CD8-positive, alpha-beta memory T cell (primary cell): Measurements from ENCODE around the gene TMEM184C. TPM values are rescaled to one million over a fixed set of nuclear protein-coding genes. Genes with fewer than 3 reads are reported as not detected.

ENCODE experiments used
- CTCF ChIA-PET: fragments of 350-600 bp; sonication (Branson Sonifier 250); formaldehyde crosslinking; loops from one replicate; lab custom pipeline; 2021; ENCODE audit warnings: antibody characterized with exemption; lab: Charles Lee
- POLR2A ChIA-PET: fragments of 350-600 bp; sonication (Branson Sonifier 250); formaldehyde crosslinking; loops from one replicate; lab custom pipeline; 2021; ENCODE audit warnings: antibody characterized with exemption; lab: Charles Lee
- DNase-seq, 5 donors: peaks; one replicate each; pipeline versions ENCODE4 v3.0.0 to v3.0.0-alpha.2; 2020 to 2022; ENCODE audit warnings: mixed read lengths in 1 of 5
- H3K27ac ChIP-seq: one replicate; pipeline ENCODE4 v1.7.0; 2013; ENCODE audit warnings: low read depth, mild to moderate bottlenecking, low read length, moderate library complexity
- H3K27me3 ChIP-seq: 2 replicates; pipeline ENCODE4 v1.7.0; 2013; ENCODE audit warnings: low read length, mild to moderate bottlenecking; ENCODE audit not compliant: insufficient read depth, poor library complexity, severe bottlenecking
- H3K36me3 ChIP-seq: 2 replicates; pipeline ENCODE4 v1.7.0; 2013; ENCODE audit warnings: mild to moderate bottlenecking, low read length, moderate library complexity; ENCODE audit not compliant: insufficient read depth
- H3K4me1 ChIP-seq: 2 replicates; pipeline ENCODE4 v1.7.0; 2013; ENCODE audit warnings: mild to moderate bottlenecking, low read length, moderate library complexity; ENCODE audit not compliant: insufficient read depth
- H3K4me3 ChIP-seq: 2 replicates; pipeline ENCODE4 v1.7.0; 2013; ENCODE audit warnings: mild to moderate bottlenecking, low read length
- H3K9me3 ChIP-seq: 2 replicates; pipeline ENCODE4 v1.7.0; 2013; ENCODE audit warnings: mild to moderate bottlenecking, low read length
- H3K27ac Mint-ChIP-seq, 8 donors: one replicate each; pipeline ENCODE4 v1.8.0; 2020 to 2021; ENCODE audit warnings: mixed read lengths in 8 of 8, mild to moderate bottlenecking in 6 of 8, inconsistent platforms in 3 of 8, moderate library complexity in 3 of 8
- H3K27me3 Mint-ChIP-seq, 2 donors: one replicate each; pipeline ENCODE4 v1.8.0; 2020 to 2021; ENCODE audit warnings: mixed read lengths in 2 of 2, mild to moderate bottlenecking in 1 of 2, moderate library complexity in 1 of 2
- H3K36me3 Mint-ChIP-seq, 3 donors: one replicate each; pipeline ENCODE4 v1.8.0; 2020 to 2021; ENCODE audit warnings: mixed read lengths in 3 of 3, inconsistent platforms in 1 of 3, mild to moderate bottlenecking in 1 of 3
- H3K4me1 Mint-ChIP-seq, 3 donors: one replicate each; pipeline ENCODE4 v1.8.0; 2020 to 2021; ENCODE audit warnings: mixed read lengths in 3 of 3, inconsistent platforms in 1 of 3, mild to moderate bottlenecking in 1 of 3
- H3K4me3 Mint-ChIP-seq, 7 donors: one replicate each; pipeline ENCODE4 v1.8.0; 2020 to 2021; ENCODE audit warnings: mixed read lengths in 7 of 7, mild to moderate bottlenecking in 6 of 7, moderate library complexity in 4 of 7, inconsistent platforms in 2 of 7
- H3K9me3 Mint-ChIP-seq, 5 donors: one replicate each; pipeline ENCODE4 v1.8.0; 2020 to 2022; ENCODE audit warnings: mixed read lengths in 5 of 5, mild to moderate bottlenecking in 3 of 5, moderate library complexity in 2 of 5, inconsistent platforms in 1 of 5
- polyA plus RNA-seq: library from polyadenylated mRNA; unstranded; fragments of 300-500 nt; fragmentation: Illumina TruSeq; gene quantifications from one replicate; pipeline ENCODE4 v1.2.3, GENCODE V29; 2021
- total RNA-seq, 2 experiments: library from RNA; stranded (reverse); gene quantifications; one replicate each; pipeline ENCODE4 v1.2.3, GENCODE V29; 2021

Gene TMEM184C
- total and polyA plus RNA-seq, 3 experiments from 2014 or later: 26.8 to 35.9 (median 31.6) TPM

- H3K9me3 Mint-ChIP-seq: no peaks in the 10 kb centered on the region
These were observed 34.4 kb downstream of the TMEM184C start for GRCh38 chr4:147651563-147651962.

GRCh38 chr4:147655639-147656038 lies 38.4 kb downstream of the TMEM184C start:
- ChIA-PET POLR2A (interaction anchor here (0.6 kb wide), 1 partner anchor 84 kb away, joined by 3 read pairs; no protein-coding TSS in a partner anchor), CTCF (no interaction called here)
- no peak overlapping the region for H3K4me3 Mint-ChIP-seq
- no peak for DNase-seq
- H3K27me3 Mint-ChIP-seq: no peaks in the 10 kb centered on the region
- H3K4me1 ChIP-seq: no peaks in the 10 kb centered on the region
- H3K27ac ChIP-seq: no peak overlapping the region
- peaks cover 12% of the 10 kb centered on the region for H3K36me3 ChIP-seq
- no peaks in the 10 kb centered on the region for H3K9me3 ChIP-seq
- no peaks in the 10 kb centered on the region for H3K9me3 Mint-ChIP-seq
- H3K4me3 ChIP-seq: no peak overlapping the region
- H3K36me3 Mint-ChIP-seq: peaks cover 8 to 77% (median 30%) of the 10 kb centered on the region in 3 donors
- H3K27me3 ChIP-seq: no peaks in the 10 kb centered on the region
- H3K4me1 Mint-ChIP-seq: peaks cover 9 to 35% (median 27%) of the 10 kb centered on the region in 3 donors
- H3K27ac Mint-ChIP-seq: peak overlapping the region in 2 of 8 donors; percentile 3 to 64

More at GRCh38 chr4:147651563-147651962, 34.4 kb downstream of the TMEM184C start:
- Histone ChIP-seq H3K4me3 (no peak overlapping the region), H3K27me3 (no peaks in the 10 kb centered on the region), H3K4me1 (no peaks in the 10 kb centered on the region), H3K9me3 (no peaks in the 10 kb centered on the region), H3K36me3 (peaks cover 4% of the 10 kb centered on the region), H3K27ac (no peak overlapping the region)
- Mint-ChIP-seq H3K36me3 (peaks cover 32 to 73% (median 44%) of the 10 kb centered on the region in 3 donors), H3K27me3 (no peaks in the 10 kb centered on the region), H3K4me1 (peaks cover 27 to 71% (median 60%) of the 10 kb centered on the region in 3 donors), H3K4me3 (no peak overlapping the region), H3K27ac (peak overlapping the region in 3 of 8 donors; percentile 66 to 78 (median 68))
- ChIA-PET POLR2A (no interaction called here), CTCF (no interaction called here)
- no peak for DNase-seq

- H3K4me1 ChIP-seq: no peaks in the 10 kb centered on the region
- Mint-ChIP-seq H3K4me3 (no peak overlapping the region), H3K9me3 (no peaks in the 10 kb centered on the region), H3K27ac (no peak overlapping the region), H3K36me3 (peaks cover 8 to 77% (median 23%) of the 10 kb centered on the region in 3 donors), H3K4me1 (peaks cover 0 to 14% (median 5%) of the 10 kb centered on the region in 3 donors), H3K27me3 (no peaks in the 10 kb centered on the region)
- DNase-seq: no peak
- no peaks in the 10 kb centered on the region for H3K27me3 ChIP-seq
- no peak overlapping the region for H3K27ac ChIP-seq
- ChIA-PET CTCF (no interaction called here), POLR2A (no interaction called here)
- no peak overlapping the region for H3K4me3 ChIP-seq
- no peaks in the 10 kb centered on the region for H3K9me3 ChIP-seq
- peaks cover 12% of the 10 kb centered on the region for H3K36me3 ChIP-seq
These were observed 41.3 kb downstream of the TMEM184C start for GRCh38 chr4:147658501-147658900.

- no peaks in the 10 kb centered on the region for H3K9me3 ChIP-seq
- Mint-ChIP-seq H3K4me1 (peaks cover 2 to 11% (median 5%) of the 10 kb centered on the region in 3 donors), H3K27me3 (no peaks in the 10 kb centered on the region), H3K9me3 (no peaks in the 10 kb centered on the region), H3K27ac (peak overlapping the region in 1 of 8 donors; percentile 3), H3K4me3 (no peak overlapping the region), H3K36me3 (peaks cover 12 to 52% (median 23%) of the 10 kb centered on the region in 3 donors)
- no peaks in the 10 kb centered on the region for H3K27me3 ChIP-seq
- no peak overlapping the region for H3K4me3 ChIP-seq
- H3K36me3 ChIP-seq: no peaks in the 10 kb centered on the region
- no peak overlapping the region for H3K27ac ChIP-seq
- POLR2A ChIA-PET: interaction anchor here (0.7 kb wide), 1 partner anchor 58 kb away, joined by 3 read pairs; no protein-coding TSS in a partner anchor
- H3K4me1 ChIP-seq: no peaks in the 10 kb centered on the region
- no peak for DNase-seq
- CTCF ChIA-PET: interaction anchor here (1.5 kb wide), 1 partner anchor 193 kb away, joined by 3 read pairs; no protein-coding TSS in a partner anchor
These were observed 56.9 kb downstream of the TMEM184C start for GRCh38 chr4:147674073-147674472.

GRCh38 chr4:147674496-147674895 lies 57.3 kb downstream of the TMEM184C start:
- H3K27ac Mint-ChIP-seq: no peak overlapping the region
- no peaks in the 10 kb centered on the region for H3K27me3 Mint-ChIP-seq
- Histone ChIP-seq H3K27me3 (no peaks in the 10 kb centered on the region), H3K9me3 (no peaks in the 10 kb centered on the region), H3K4me1 (no peaks in the 10 kb centered on the region), H3K27ac (no peak overlapping the region), H3K4me3 (no peak overlapping the region), H3K36me3 (no peaks in the 10 kb centered on the region)
- no peaks in the 10 kb centered on the region for H3K9me3 Mint-ChIP-seq
- no peak overlapping the region for H3K4me3 Mint-ChIP-seq
- CTCF ChIA-PET: interaction anchor here (1.5 kb wide), 1 partner anchor 193 kb away, joined by 3 read pairs; no protein-coding TSS in a partner anchor
- peaks cover 13 to 52% (median 24%) of the 10 kb centered on the region in 3 donors for H3K36me3 Mint-ChIP-seq
- no peak for DNase-seq
- H3K4me1 Mint-ChIP-seq: peaks cover 2 to 11% (median 5%) of the 10 kb centered on the region in 3 donors
- POLR2A ChIA-PET: interaction anchor here (0.7 kb wide), 1 partner anchor 58 kb away, joined by 3 read pairs; no protein-coding TSS in a partner anchor

GRCh38 chr4:147678106-147678505 lies 60.9 kb downstream of the TMEM184C start:
- Mint-ChIP-seq H3K4me3 (no peak overlapping the region), H3K9me3 (no peaks in the 10 kb centered on the region), H3K36me3 (peaks cover 5 to 43% (median 11%) of the 10 kb centered on the region in 3 donors), H3K27ac (no peak overlapping the region), H3K27me3 (no peaks in the 10 kb centered on the region), H3K4me1 (peaks cover 19 to 37% (median 22%) of the 10 kb centered on the region in 3 donors)
- no peak overlapping the region for H3K27ac ChIP-seq
- no peaks in the 10 kb centered on the region for H3K27me3 ChIP-seq
- ChIA-PET CTCF (no interaction called here), POLR2A (no interaction called here)
- no peaks in the 10 kb centered on the region for H3K36me3 ChIP-seq
- H3K9me3 ChIP-seq: no peaks in the 10 kb centered on the region
- no peak for DNase-seq
- H3K4me1 ChIP-seq: peaks cover 7% of the 10 kb centered on the region
- H3K4me3 ChIP-seq: no peak overlapping the region

GRCh38 chr4:147678796-147679549 lies 61.8 kb downstream of the TMEM184C start:
- Mint-ChIP-seq H3K9me3 (no peaks in the 10 kb centered on the region), H3K27ac (peak overlapping the region in 4 of 8 donors; percentile 32 to 66 (median 40)), H3K27me3 (no peaks in the 10 kb centered on the region), H3K36me3 (peaks cover 5 to 42% (median 11%) of the 10 kb centered on the region in 3 donors), H3K4me3 (no peak overlapping the region), H3K4me1 (peaks cover 24 to 42% (median 27%) of the 10 kb centered on the region in 3 donors)
- Histone ChIP-seq H3K27me3 (no peaks in the 10 kb centered on the region), H3K36me3 (no peaks in the 10 kb centered on the region), H3K27ac (no peak overlapping the region), H3K4me3 (no peak overlapping the region), H3K9me3 (no peaks in the 10 kb centered on the region), H3K4me1 (peaks cover 7% of the 10 kb centered on the region)
- CTCF ChIA-PET: no interaction called here
- no peak for DNase-seq
- POLR2A ChIA-PET: no interaction called here

- no peaks in the 10 kb centered on the region for H3K9me3 ChIP-seq
- peak overlapping the region; percentile 81 to 99 (median 96) for H3K4me3 Mint-ChIP-seq
- H3K4me1 Mint-ChIP-seq: peaks cover 27 to 52% (median 36%) of the 10 kb centered on the region in 3 donors
- H3K4me3 ChIP-seq: peak overlapping the region; percentile 81
- peaks cover 13% of the 10 kb centered on the region for H3K4me1 ChIP-seq
- H3K36me3 ChIP-seq: no peaks in the 10 kb centered on the region
- no peak for DNase-seq
- peaks cover 5 to 37% (median 11%) of the 10 kb centered on the region in 3 donors for H3K36me3 Mint-ChIP-seq
- peak overlapping the region; percentile 91 to 99 (median 98) for H3K27ac Mint-ChIP-seq
- H3K27me3 ChIP-seq: no peaks in the 10 kb centered on the region
- no peaks in the 10 kb centered on the region for H3K9me3 Mint-ChIP-seq
- H3K27ac ChIP-seq: no peak overlapping the region
- H3K27me3 Mint-ChIP-seq: peaks cover 0 to 8% of the 10 kb centered on the region in 2 donors
- CTCF ChIA-PET: interaction anchor here (2.2 to 3.8 kb wide), 2 partner anchors 26 to 184 kb away, joined by 11 to 25 read pairs; no protein-coding TSS in a partner anchor
- POLR2A ChIA-PET: interaction anchor here (1.5 to 2.4 kb wide), 2 partner anchors 65 to 762 kb away, joined by 3 to 34 read pairs; partner anchors contain the start of gene TMEM184C
These were observed 65.6 kb downstream of the TMEM184C start for GRCh38 chr4:147682755-147683154.
